ENCODE data around the gene NKX1-2. TPM values are rescaled to one million over a fixed set of nuclear protein-coding genes. Genes with fewer than 3 reads are reported as not detected.

Gene NKX1-2
- 0.51 and 2.1 TPM in 2 replicates for total RNA-seq

GRCh38 chr10:124450012-124450782 is at the start of gene NKX1-2:
Gene NKX1-2 (minus strand): TSS chr10:124450035. CDS start chr10:124449943, 92 bp downstream.
- no peak for DNase-seq (ENCODE audit: low read depth)
- Histone ChIP-seq H3K4me3 (ENCODE audit: low read depth, low read length) (peak within 1 kb of the TSS; percentile 38), H3K36me3 (ENCODE audit: control insufficient read depth, insufficient read depth, low read length) (no peaks in the 10 kb centered on the region), H3K27me3 (ENCODE audit: control insufficient read depth, insufficient read depth, low read length) (peaks cover 8% of the 10 kb centered on the region)
- FAIRE-seq, result no peak
- TF ChIP-seq CTCF (IDR thresholded peaks at IDR 0.05; ENCODE audit: insufficient read depth, low read length, severe bottlenecking), result no peak

- TF ChIP-seq CTCF (IDR thresholded peaks at IDR 0.05; ENCODE audit: insufficient read depth, low read length, severe bottlenecking), result no peak
- Histone ChIP-seq H3K4me3 (ENCODE audit: low read depth, low read length) (no peak overlapping the region), H3K36me3 (ENCODE audit: control insufficient read depth, insufficient read depth, low read length) (peaks cover 1% of the 10 kb centered on the region), H3K27me3 (ENCODE audit: control insufficient read depth, insufficient read depth, low read length) (no peaks in the 10 kb centered on the region)
- DNase-seq (ENCODE audit: low read depth), result no peak
- no peak for FAIRE-seq
Measured at GRCh38 chr10:124498056-124498455, 48.2 kb upstream of the NKX1-2 start.

- TF ChIP-seq CTCF (IDR thresholded peaks at IDR 0.05; ENCODE audit: insufficient read depth, low read length, severe bottlenecking), result no peak
- Histone ChIP-seq H3K36me3 (ENCODE audit: control insufficient read depth, insufficient read depth, low read length) (peaks cover 1% of the 10 kb centered on the region), H3K4me3 (ENCODE audit: low read depth, low read length) (no peak overlapping the region), H3K27me3 (ENCODE audit: control insufficient read depth, insufficient read depth, low read length) (no peaks in the 10 kb centered on the region)
- FAIRE-seq, result no peak
- DNase-seq (ENCODE audit: low read depth), result no peak
Measured at GRCh38 chr10:124497196-124497881, 47.5 kb upstream of the NKX1-2 start.

- DNase-seq (ENCODE audit: low read depth), result no peak
- Histone ChIP-seq H3K27me3 (ENCODE audit: control insufficient read depth, insufficient read depth, low read length) (no peaks in the 10 kb centered on the region), H3K4me3 (ENCODE audit: low read depth, low read length) (no peak overlapping the region), H3K36me3 (ENCODE audit: control insufficient read depth, insufficient read depth, low read length) (peaks cover 1% of the 10 kb centered on the region)
- no peak for FAIRE-seq
- no peak for TF ChIP-seq CTCF (IDR thresholded peaks at IDR 0.05; ENCODE audit: insufficient read depth, low read length, severe bottlenecking)
Measured at GRCh38 chr10:124496620-124497019, 46.8 kb upstream of the NKX1-2 start.

- no peaks in the 10 kb centered on the region for H3K27me3 ChIP-seq (ENCODE audit: control insufficient read depth, insufficient read depth, low read length)
- no peak for TF ChIP-seq CTCF (IDR thresholded peaks at IDR 0.05; ENCODE audit: insufficient read depth, low read length, severe bottlenecking)
- peaks cover 1% of the 10 kb centered on the region for H3K36me3 ChIP-seq (ENCODE audit: control insufficient read depth, insufficient read depth, low read length)
- DNase-seq (ENCODE audit: low read depth), result no peak
- no peak for FAIRE-seq
- no peak overlapping the region for H3K4me3 ChIP-seq (ENCODE audit: low read depth, low read length)
Measured at GRCh38 chr10:124496150-124496549, 46.3 kb upstream of the NKX1-2 start.
